GM21423 (cell line): ENCODE results near the gene CEP250.
"Not testable (repeated sequence)": the region's sequence is repeated elsewhere in the genome, so short reads cannot be mapped to it uniquely, and the experiment has no call there.

Source experiments
- ATAC-seq: cut with Tn5 transposase; IDR thresholded peaks from one replicate; pipeline ENCODE4 v1.9.1; 2021; ENCODE audit warnings: mild to moderate bottlenecking, moderate library complexity; ENCODE audit not compliant: unreplicated experiment

The CEP250 gene

GRCh38 chr20:35492352-35492751 lies 37.0 kb downstream of the CEP250 start:
- no peak for ATAC-seq

DNA sequence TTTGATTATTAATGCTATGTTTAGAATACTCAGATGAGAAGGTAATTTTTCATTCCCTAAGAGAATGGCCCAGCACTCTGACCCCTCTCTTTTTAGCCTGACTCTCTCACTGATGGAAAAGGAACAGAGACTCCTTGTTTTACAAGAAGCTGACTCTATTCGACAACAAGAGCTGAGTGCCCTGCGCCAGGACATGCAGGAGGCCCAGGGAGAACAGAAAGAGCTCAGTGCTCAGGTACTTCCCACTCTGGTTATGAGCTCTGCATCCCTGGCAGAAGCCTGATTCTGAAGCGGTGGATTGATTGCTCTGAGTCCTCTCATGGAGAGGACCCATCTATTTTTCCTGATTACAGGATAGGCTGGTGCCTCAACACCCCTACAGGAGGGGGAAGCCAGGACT lies 41.1 kb downstream of the CEP250 start:
- no peak for ATAC-seq

- ATAC-seq = no peak
Observed at GRCh38 chr20:35497320-35497719, 41.9 kb downstream of the CEP250 start.

GRCh38 chr20:35497780-35498189 lies 42.4 kb downstream of the CEP250 start:
- no peak for ATAC-seq

DNA sequence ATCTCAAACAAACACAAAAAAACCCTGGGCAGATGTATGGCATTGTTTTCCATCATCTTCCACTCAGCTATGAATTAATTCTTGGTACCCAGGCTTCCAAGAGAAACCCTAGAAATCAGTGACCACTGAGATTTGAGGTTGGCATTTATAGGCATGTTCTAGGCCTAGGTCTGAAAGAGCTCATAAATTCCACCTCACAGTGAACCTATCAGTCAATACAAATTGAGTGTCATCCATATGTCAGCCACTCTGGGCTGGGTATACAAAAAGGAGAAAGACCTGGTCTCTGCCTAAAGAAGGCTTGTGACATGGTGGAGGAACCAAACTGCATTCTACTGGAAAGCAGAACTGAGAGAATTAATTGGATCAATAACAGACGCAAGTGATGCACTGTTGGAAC lies 43.9 kb downstream of the CEP250 start:
- ATAC-seq = no peak

- no peak for ATAC-seq
Observed at GRCh38 chr20:35502352-35502751, 47.0 kb downstream of the CEP250 start.

- ATAC-seq = no peak
Observed at GRCh38 chr20:35503281-35503680, 47.9 kb downstream of the CEP250 start.

DNA sequence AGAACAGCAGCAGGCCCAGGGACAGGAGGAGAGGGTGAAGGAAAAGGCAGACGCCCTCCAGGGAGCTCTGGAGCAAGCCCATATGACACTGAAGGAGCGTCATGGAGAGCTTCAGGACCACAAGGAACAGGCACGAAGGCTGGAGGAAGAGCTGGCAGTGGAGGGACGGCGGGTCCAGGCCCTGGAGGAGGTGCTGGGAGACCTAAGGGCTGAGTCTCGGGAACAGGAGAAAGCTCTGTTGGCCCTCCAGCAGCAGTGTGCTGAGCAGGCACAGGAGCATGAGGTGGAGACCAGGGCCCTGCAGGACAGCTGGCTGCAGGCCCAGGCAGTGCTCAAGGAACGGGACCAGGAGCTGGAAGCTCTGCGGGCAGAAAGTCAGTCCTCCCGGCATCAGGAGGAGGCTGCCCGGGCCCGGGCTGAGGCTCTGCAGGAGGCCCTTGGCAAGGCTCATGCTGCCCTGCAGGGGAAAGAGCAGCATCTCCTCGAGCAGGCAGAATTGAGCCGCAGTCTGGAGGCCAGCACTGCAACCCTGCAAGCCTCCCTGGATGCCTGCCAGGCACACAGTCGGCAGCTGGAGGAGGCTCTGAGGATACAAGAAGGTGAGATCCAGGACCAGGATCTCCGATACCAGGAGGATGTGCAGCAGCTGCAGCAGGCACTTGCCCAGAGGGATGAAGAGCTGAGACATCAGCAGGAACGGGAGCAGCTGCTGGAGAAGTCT lies 48.6 kb downstream of the CEP250 start:
- no peak for ATAC-seq

- ATAC-seq = no peak
Observed at GRCh38 chr20:35504751-35505150, 49.4 kb downstream of the CEP250 start.

GRCh38 chr20:35506179-35506578 lies 50.8 kb downstream of the CEP250 start:
- ATAC-seq = no peak

- no peak for ATAC-seq
Observed at GRCh38 chr20:35506872-35507638, 51.7 kb downstream of the CEP250 start.

GRCh38 chr20:35508493-35509218 lies 53.3 kb downstream of the CEP250 start:
- no peak for ATAC-seq

GRCh38 chr20:35510951-35511735 lies 55.7 kb downstream of the CEP250 start:
- ATAC-seq = no peak

DNA sequence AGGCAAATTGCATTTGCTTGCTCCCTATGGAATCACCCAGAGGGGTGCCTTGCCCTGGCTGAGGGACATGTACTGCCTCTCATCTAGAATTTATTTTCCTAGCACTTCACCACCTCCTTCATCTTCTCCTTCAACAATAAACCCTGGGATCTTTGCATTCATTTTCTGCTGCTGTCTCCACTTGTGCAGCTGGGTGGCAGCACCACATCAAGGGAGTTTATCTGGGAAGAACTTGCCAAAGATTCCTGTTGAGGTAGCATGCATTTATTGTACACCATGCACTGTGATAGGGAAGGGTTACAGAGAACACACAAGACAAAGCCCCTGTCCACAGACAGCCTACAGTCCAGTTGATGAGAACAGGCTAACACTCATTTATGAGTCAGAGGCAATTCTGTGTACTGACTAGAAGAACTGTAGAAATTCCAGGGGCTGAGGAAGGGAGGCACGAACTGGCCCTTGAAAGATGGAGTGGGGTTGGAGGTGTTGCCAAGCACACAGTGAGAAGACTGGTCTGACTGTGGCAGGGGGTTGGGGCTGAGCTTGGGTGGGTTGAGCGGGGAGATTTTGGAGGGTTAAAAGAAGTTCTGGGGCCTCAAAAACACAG lies 56.5 kb downstream of the CEP250 start:
- no peak for ATAC-seq

DNA sequence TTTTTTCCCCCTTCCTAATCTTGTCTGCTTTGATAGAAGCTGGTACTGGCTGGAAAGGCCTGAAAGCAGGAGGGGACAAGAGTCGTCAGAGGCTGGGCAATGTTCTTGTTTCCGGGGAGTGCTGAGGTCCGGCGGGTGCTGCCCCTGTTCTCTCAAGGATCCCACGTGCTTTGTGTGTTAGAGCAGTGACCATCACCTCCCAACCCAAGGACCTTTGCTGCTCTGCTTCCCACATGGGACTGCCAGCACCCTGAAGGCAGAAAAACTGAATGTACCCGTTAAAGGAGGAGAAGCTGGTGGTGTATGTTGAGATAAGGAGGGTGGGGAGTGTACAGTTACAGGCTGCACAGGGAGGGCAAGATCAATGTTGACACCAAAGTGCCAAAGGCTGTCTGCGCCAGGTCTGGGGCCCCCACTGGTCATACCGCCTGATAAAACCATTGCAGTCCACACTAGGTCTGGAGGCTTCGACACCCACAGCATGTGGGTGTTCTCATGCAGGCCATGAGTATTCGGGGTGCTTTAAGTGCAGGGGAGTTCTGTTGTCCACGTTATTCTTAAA lies 59.1 kb downstream of the CEP250 start:
- no peak for ATAC-seq

- no peak for ATAC-seq
Observed at GRCh38 chr20:35515341-35515740, 59.9 kb downstream of the CEP250 start.

- no peak for ATAC-seq
Observed at GRCh38 chr20:35515949-35516645, 60.7 kb downstream of the CEP250 start.

DNA sequence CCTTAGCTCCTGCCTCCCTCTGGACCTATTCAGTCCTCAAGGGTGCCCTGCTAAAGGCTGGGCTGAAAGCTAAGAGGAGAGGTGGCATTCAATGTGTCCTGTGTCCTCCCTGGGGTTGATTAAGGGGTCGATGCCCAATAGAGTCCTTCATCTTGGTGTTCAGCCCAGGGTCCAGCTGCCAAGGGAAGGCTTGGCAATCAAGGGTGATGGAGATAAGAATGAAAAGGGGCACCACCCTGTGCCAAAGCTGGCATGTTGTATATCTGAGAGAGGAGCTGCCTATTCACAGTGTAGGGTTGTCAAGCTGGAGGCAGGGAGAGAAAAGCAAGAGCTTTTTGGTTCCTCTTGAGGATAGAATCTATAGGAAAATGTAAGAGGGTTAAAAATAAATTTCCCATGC lies 61.7 kb downstream of the CEP250 start:
- ATAC-seq = no peak

- not testable (repeated sequence) for ATAC-seq
Observed at GRCh38 chr20:35517767-35518166, 62.4 kb downstream of the CEP250 start.

- no peak for ATAC-seq
Observed at GRCh38 chr20:35518955-35519354, 63.6 kb downstream of the CEP250 start.
